ENCODE results near the gene INSR. TPM values are rescaled to one million over a fixed set of nuclear protein-coding genes. Genes with fewer than 3 reads are reported as not detected.

Gene INSR
- total RNA-seq, 1 experiment from 2014 or later, result 22.6 TPM

GRCh38 chr19:7101498-7102253, 192.5 kb downstream of the INSR start:
- H3K9me3 ChIP-seq, result no peaks in the 10 kb centered on the region
- peaks cover 12% of the 10 kb centered on the region for H3K4me1 Mint-ChIP-seq (ENCODE audit: low read depth, unreplicated experiment)
- BruUV-seq (replicated peaks), result no TSS peak
- no peaks in the 10 kb centered on the region for H3K36me3 ChIP-seq (ENCODE audit: control insufficient read depth, insufficient read depth, low read length)
- peaks cover 19% of the 10 kb centered on the region for H3K9me3 Mint-ChIP-seq (ENCODE audit: unreplicated experiment)
- peak; percentile 17 to 38 for DNase-seq
- intact Hi-C loops (cut with micrococcal nuclease; ENCODE audit: unreplicated experiment), result loop anchor here (1.0 to 2.0 kb wide), 2 partner anchors 47 to 240 kb away; no protein-coding TSS in a partner anchor
- peaks cover 23% of the 10 kb centered on the region for H3K4me1 ChIP-seq
- peak overlapping the region; percentile 97 for H3K4me3 Mint-ChIP-seq (ENCODE audit: unreplicated experiment)
- no peaks in the 10 kb centered on the region for H3K27me3 ChIP-seq (replicated peaks; ENCODE audit: control insufficient read depth, insufficient read depth, low read length)
- ChIA-PET CTCF (interaction anchor here (0.6 to 1.9 kb wide), 11 partner anchors 44 to 698 kb away, joined by 3 to 15 read pairs (median 5); no protein-coding TSS in a partner anchor), POLR2A (no interaction called here)
- no peak overlapping the region for H3K4me3 ChIP-seq (ENCODE audit: low read depth, low read length)
- peaks cover 27% of the 10 kb centered on the region for H3K36me3 Mint-ChIP-seq (ENCODE audit: insufficient read depth, unreplicated experiment)
- peak overlapping the region; percentile 98 for H3K27ac Mint-ChIP-seq (ENCODE audit: unreplicated experiment)
- no peaks in the 10 kb centered on the region for H3K27me3 Mint-ChIP-seq (ENCODE audit: insufficient read depth, unreplicated experiment)
- no peak for TF ChIP-seq CTCF (IDR thresholded peaks at IDR 0.05; ENCODE audit: insufficient read depth in 1 of 2, low read depth in 1 of 2, low read length in 1 of 2, severe bottlenecking in 1 of 2, unreplicated experiment in 1 of 2)

GRCh38 chr19:7099597-7099921, 194.7 kb downstream of the INSR start:
- no peaks in the 10 kb centered on the region for H3K27me3 ChIP-seq (replicated peaks; ENCODE audit: control insufficient read depth, insufficient read depth, low read length)
- peak overlapping the region; percentile 98 for H3K27ac Mint-ChIP-seq (ENCODE audit: unreplicated experiment)
- TF ChIP-seq CTCF (IDR thresholded peaks at IDR 0.05; ENCODE audit: insufficient read depth in 1 of 2, low read depth in 1 of 2, low read length in 1 of 2, severe bottlenecking in 1 of 2, unreplicated experiment in 1 of 2), result no peak
- peak overlapping the region; percentile 97 for H3K4me3 Mint-ChIP-seq (ENCODE audit: unreplicated experiment)
- DNase-seq, result no peak
- CTCF ChIA-PET, result interaction anchor here (0.6 to 1.1 kb wide), 8 partner anchors 30 to 989 kb away, joined by 3 to 12 read pairs (median 4); partner anchors contain the start of genes INSR and ZNF557
- H3K36me3 Mint-ChIP-seq (ENCODE audit: insufficient read depth, unreplicated experiment), result peaks cover 27% of the 10 kb centered on the region
- POLR2A ChIA-PET, result interaction anchor here (0.5 to 1.4 kb wide), 11 partner anchors 15 to 769 kb away, joined by 3 to 28 read pairs (median 4); partner anchors contain the start of gene ZNF557
- intact Hi-C loops (cut with micrococcal nuclease; ENCODE audit: unreplicated experiment), result no loop called here
- no TSS peak for BruUV-seq (replicated peaks)
- no peaks in the 10 kb centered on the region for H3K27me3 Mint-ChIP-seq (ENCODE audit: insufficient read depth, unreplicated experiment)
- H3K36me3 ChIP-seq (ENCODE audit: control insufficient read depth, insufficient read depth, low read length), result no peaks in the 10 kb centered on the region
- H3K4me1 Mint-ChIP-seq (ENCODE audit: low read depth, unreplicated experiment), result peaks cover 12% of the 10 kb centered on the region
- H3K9me3 Mint-ChIP-seq (ENCODE audit: unreplicated experiment), result peaks cover 25% of the 10 kb centered on the region
- H3K4me1 ChIP-seq, result peaks cover 23% of the 10 kb centered on the region
- H3K9me3 ChIP-seq, result peaks cover 5% of the 10 kb centered on the region
- H3K4me3 ChIP-seq (ENCODE audit: low read depth, low read length), result peak overlapping the region; percentile 82

GRCh38 chr19:7098701-7099596, 195.3 kb downstream of the INSR start:
- Mint-ChIP-seq H3K27ac (ENCODE audit: unreplicated experiment) (peak overlapping the region; percentile 98), H3K4me3 (ENCODE audit: unreplicated experiment) (peak overlapping the region; percentile 97), H3K9me3 (ENCODE audit: unreplicated experiment) (peaks cover 25% of the 10 kb centered on the region), H3K4me1 (ENCODE audit: low read depth, unreplicated experiment) (peaks cover 12% of the 10 kb centered on the region), H3K27me3 (ENCODE audit: insufficient read depth, unreplicated experiment) (no peaks in the 10 kb centered on the region), H3K36me3 (ENCODE audit: insufficient read depth, unreplicated experiment) (peaks cover 27% of the 10 kb centered on the region)
- ChIA-PET CTCF (interaction anchor here (0.6 to 1.1 kb wide), 10 partner anchors 30 to 1218 kb away, joined by 3 to 12 read pairs (median 4); partner anchors contain the start of genes INSR and ZNF557), POLR2A (interaction anchor here (0.5 to 1.4 kb wide), 12 partner anchors 15 to 769 kb away, joined by 3 to 28 read pairs (median 4); partner anchors contain the start of gene ZNF557)
- BruUV-seq (replicated peaks), result no TSS peak
- Histone ChIP-seq H3K9me3 (peaks cover 7% of the 10 kb centered on the region), H3K4me3 (ENCODE audit: low read depth, low read length) (peak overlapping the region; percentile 82), H3K4me1 (peaks cover 23% of the 10 kb centered on the region), H3K27me3 (replicated peaks; ENCODE audit: control insufficient read depth, insufficient read depth, low read length) (no peaks in the 10 kb centered on the region), H3K36me3 (ENCODE audit: control insufficient read depth, insufficient read depth, low read length) (no peaks in the 10 kb centered on the region)
- peak; percentile 94 for DNase-seq
- no peak for TF ChIP-seq CTCF (IDR thresholded peaks at IDR 0.05; ENCODE audit: insufficient read depth in 1 of 2, low read depth in 1 of 2, low read length in 1 of 2, severe bottlenecking in 1 of 2, unreplicated experiment in 1 of 2)
- intact Hi-C loops (cut with micrococcal nuclease; ENCODE audit: unreplicated experiment), result no loop called here

Data from Caco-2 (cell line).